HG03565 (cell line): ENCODE measurements around the gene PEX12.
"Not testable (repeated sequence)": the region's sequence is repeated elsewhere in the genome, so short reads cannot be mapped to it uniquely, and the experiment has no call there.

ENCODE experiments used
- ATAC-seq: cut with Tn5 transposase; IDR thresholded peaks from one replicate; pipeline ENCODE4 v1.9.1; 2021; ENCODE audit warnings: mild to moderate bottlenecking, moderate library complexity; ENCODE audit not compliant: unreplicated experiment

The PEX12 gene

GRCh38 chr17:35578929-35579432, 610 bp upstream of the PEX12 start:
- ATAC-seq, result no peak

- ATAC-seq, result no peak
These were observed 558 bp downstream of the PEX12 start for GRCh38 chr17:35577830-35578196.

GRCh38 chr17:35575759-35576158, 2.6 kb downstream of the PEX12 start:
- ATAC-seq, result no peak

GRCh38 chr17:35569405-35569804, 9.0 kb downstream of the PEX12 start:
- no peak for ATAC-seq

- ATAC-seq, result no peak
These were observed 9.8 kb downstream of the PEX12 start for GRCh38 chr17:35568561-35568960.

GRCh38 chr17:35566968-35567367, 11.4 kb downstream of the PEX12 start:
- no peak for ATAC-seq

- not testable (repeated sequence) for ATAC-seq
These were observed 15.2 kb downstream of the PEX12 start for GRCh38 chr17:35563181-35563580.

- ATAC-seq, result no peak
These were observed 17.7 kb downstream of the PEX12 start, which contains the start of gene SLFN14 for GRCh38 chr17:35560703-35561102. Gene SLFN14 (minus strand): TSS chr17:35560819. CDS start chr17:35558062, 2,757 bp downstream.

- no peak for ATAC-seq
These were observed 18.7 kb downstream of the PEX12 start for GRCh38 chr17:35559495-35560210.

- ATAC-seq, result no peak
These were observed 21.0 kb downstream of the PEX12 start for GRCh38 chr17:35557353-35557752.

GRCh38 chr17:35555691-35556090, 22.7 kb downstream of the PEX12 start:
- no peak for ATAC-seq

- ATAC-seq, result no peak
These were observed 23.7 kb downstream of the PEX12 start for GRCh38 chr17:35554668-35555067.

GRCh38 chr17:35553310-35553709, 25.1 kb downstream of the PEX12 start:
- ATAC-seq, result no peak

GRCh38 chr17:35548978-35549377, 29.4 kb downstream of the PEX12 start:
- ATAC-seq, result no peak

- ATAC-seq, result no peak
These were observed 30.1 kb downstream of the PEX12 start for GRCh38 chr17:35548208-35548810.

- no peak for ATAC-seq
These were observed 31.9 kb downstream of the PEX12 start for GRCh38 chr17:35546487-35546886.

- ATAC-seq, result no peak
These were observed 33.2 kb downstream of the PEX12 start for GRCh38 chr17:35545150-35545549.

- ATAC-seq, result no peak
These were observed 34.5 kb downstream of the PEX12 start for GRCh38 chr17:35543856-35544255.

- no peak for ATAC-seq
These were observed 35.4 kb downstream of the PEX12 start for GRCh38 chr17:35542990-35543389.

GRCh38 chr17:35541434-35541833, 36.9 kb downstream of the PEX12 start:
- no peak for ATAC-seq

GRCh38 chr17:35540589-35541404, 37.6 kb downstream of the PEX12 start:
- no peak for ATAC-seq

GRCh38 chr17:35539659-35540026, 38.7 kb downstream of the PEX12 start:
- ATAC-seq, result no peak
